SK-N-DZ (cell line): ENCODE measurements around the gene HJV.

Experiments used
- DNase-seq: peaks from one replicate; pipeline ENCODE4 v3.0.0-alpha.2; 2015; ENCODE audit warnings: low spot score

The HJV gene

DNA sequence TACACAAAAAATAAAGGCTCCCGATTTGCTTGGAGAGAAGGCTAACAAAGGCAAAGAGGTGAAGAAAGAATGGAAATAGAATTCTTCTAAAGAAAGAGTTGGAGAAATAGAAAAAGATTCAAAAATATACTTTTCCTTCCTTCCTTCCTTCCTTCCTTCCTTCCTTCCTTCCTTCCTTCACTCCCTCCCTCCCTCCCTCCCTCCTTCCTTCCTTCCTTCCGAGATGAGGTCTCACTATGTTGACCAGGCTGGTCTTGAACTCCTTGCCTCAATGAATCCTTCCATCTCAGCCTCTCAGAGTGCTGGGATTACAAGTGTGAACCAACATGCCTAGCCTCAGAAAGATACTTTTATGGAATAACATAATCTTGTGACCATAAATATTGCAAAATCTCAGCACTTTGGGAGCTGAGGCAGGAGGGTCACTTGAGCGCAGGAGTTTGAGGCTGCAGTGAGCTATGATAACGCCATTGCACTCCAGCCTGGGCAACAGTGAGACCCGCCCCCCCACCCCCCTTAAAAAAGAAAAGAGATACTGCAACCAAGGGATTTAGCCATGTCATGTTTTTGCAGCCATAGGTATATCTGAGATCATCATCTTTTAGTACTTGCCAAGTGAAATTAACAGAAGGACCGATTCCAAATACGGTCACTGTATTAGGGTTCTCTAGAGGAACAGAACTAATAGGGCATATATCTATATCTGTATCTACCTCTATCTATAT, 1.0 kb upstream of the HJV start:
- no peak for DNase-seq

DNA sequence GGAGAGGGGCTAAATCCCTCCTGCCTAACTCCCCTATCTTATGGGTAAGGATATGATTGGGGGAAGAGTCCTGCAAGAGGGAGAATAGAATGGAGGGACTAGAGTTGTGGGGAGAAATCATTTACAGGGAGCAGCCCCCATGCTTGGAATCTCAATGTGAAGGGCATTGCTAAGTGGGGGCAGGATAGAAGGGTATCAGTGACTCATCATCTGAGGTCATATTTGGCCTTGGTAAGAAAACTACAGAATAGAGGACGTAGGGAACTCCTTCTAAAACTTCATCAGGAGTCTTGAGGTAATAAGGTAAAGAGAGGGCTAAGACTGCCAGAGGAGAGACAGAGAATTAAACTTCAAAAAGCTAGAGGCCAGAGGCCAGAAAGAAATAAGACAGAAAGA, 487 bp downstream of the HJV start:
- no peak for DNase-seq

DNA sequence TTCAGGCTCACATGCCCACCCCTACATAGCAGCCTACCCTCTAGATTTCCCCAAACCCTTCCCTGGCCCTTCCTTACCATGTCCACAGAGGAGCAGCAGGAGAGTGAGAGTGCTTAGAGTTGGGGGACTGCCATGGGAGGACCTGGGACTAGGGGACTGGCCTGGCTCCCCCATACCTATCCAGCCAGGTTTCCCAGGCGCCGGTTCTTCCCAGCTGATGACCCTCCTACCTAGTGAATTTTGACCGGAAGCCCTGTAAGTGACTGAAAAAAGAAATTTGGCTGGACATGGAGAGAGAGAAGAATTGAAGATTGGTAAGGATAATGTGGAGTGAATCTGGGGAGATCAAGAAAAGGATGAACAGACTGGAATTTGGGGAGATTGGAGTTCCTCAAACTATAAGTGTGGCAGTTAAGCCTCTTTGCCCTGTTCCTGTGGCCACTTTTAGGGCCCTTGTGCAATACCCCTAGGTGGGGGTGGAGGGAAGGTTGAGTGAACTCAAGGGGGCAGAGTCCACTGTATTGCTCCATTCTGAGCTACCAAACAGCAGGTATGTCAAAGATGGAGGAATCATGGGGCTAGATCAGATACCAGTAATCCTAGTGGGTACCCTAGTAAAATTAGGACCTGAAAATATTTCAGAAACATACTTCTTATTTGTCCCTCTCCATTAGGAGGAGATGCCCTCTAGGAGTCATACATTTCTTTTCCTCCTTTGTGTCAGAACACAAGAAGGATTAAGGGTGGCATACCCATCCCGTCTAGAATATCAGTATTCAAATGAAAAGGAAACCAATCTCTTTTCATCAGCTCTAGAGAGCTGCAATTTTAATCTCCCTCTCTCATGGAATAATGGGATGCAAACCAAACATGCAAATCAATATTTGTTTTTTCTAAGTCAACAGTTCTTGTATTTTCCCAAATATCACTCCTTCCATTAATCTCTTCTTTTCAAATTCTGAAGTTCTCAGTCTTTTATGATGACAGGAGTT, 1.2 kb downstream of the HJV start:
- no peak for DNase-seq

DNA sequence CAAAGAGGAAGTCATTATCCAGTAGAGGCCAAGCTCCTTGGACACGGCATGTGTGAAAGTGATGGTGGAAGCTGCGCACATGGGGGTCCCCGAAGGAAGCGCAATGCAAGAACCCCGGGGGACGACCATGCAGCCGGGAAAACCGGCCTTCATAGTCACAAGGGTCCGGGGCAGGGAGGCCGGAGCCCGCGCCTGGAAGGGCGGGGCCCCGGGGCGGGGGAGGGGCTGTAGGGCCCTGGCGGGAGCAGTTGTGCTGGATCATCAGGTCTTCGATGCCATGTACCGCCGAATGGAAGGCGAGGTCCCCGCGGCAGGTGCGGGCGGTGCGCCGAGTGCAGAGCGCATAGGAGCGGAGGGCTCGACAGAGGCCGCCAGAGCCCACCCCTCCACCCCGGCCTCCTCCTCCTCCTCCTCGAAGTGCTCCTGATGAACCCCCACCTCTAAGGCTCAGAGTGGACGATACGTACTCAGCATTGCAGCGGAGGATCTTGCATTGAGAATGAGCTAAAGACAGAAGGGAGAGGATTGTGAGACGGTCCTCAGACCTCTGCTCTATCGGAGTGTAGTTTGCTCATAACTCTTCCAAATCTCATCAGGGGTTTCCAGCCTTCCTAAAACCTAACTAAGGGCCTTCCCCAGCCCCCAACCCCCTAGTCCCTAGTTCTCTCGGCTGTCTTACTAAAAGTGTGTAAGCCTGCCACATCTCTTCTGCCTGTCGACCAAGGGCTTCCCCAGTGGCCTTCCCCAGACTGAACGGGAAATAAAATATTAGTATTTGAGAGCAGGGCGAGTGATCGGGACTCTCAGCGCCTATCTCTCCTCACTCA, 2.1 kb downstream of the HJV start:
- DNase-seq, result no peak

DNA sequence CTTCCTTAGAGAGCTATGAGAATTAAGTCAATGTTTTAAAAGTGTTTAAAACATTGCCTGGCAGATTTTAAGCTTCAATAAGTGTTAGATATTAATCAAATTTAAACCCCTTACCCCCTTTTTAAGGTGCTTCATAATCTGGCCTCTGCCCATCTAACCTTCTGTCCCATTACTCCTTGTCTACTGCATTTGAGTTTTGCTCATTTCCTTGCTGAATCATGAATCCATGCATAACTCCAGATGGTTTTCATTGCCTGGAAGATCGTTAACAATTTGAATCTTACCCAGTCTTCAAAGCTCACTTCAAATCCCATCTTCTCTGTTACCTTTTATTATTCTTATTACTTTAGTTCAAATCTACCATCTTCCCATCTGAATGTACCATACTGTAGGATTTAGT, 4.6 kb downstream of the HJV start:
- no peak for DNase-seq

DNA sequence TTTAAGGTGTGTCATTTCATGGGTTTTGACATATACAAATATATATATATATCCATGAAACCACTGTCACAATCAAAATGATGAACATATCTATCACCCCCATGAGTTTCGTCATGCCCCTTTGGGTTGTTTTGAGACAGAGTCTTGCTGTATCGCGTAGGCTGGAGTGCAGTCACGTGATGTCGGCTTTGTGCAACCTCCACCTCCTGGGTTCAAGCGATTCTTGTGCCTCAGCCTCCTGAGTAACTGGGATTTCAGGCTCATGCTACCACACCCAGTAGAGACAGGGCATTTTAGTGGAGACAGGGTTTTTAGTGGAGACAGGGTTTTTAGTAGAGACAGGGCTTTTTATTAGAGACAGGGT, 8.0 kb downstream of the HJV start:
- DNase-seq, result no peak

DNA sequence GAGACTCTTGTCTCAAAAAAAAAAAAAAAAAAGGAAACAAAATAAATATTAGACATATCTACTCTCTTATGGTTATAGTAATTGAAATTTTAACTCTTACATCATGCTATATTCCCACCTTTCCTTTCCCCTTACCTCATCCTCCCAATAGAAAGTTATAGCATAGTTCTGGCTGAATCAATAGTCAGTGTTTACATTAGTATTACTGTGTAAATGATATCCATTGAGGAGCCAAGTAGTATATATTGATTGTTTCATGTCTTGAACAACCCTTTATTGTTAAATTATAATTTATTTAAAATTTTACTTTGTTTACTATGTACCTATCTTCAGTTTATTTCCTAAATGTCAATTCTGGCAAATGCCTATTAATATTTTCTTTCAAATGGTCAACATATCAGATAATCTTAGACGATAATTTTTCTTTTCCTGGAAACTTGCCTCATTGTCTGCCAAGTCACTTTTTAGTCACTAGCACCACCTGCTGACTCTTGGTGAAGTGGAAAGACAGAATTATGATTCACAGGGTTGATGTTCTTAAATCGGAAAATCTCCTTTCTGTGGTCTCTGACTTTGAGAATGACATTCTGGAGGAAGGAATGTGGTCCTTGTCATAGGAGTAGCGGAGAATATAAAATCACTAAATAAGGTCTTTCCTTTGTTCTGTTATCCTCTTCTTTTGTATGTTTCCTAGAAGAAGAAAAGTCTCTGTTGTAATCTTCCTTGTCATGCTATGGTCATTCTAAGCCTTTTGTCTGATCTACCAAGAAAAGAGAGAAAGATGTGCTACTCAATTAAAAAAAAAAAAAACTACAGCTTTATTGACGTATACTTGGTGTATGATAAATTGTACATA, 8.6 kb downstream of the HJV start:
- peak; percentile 72 for DNase-seq

DNA sequence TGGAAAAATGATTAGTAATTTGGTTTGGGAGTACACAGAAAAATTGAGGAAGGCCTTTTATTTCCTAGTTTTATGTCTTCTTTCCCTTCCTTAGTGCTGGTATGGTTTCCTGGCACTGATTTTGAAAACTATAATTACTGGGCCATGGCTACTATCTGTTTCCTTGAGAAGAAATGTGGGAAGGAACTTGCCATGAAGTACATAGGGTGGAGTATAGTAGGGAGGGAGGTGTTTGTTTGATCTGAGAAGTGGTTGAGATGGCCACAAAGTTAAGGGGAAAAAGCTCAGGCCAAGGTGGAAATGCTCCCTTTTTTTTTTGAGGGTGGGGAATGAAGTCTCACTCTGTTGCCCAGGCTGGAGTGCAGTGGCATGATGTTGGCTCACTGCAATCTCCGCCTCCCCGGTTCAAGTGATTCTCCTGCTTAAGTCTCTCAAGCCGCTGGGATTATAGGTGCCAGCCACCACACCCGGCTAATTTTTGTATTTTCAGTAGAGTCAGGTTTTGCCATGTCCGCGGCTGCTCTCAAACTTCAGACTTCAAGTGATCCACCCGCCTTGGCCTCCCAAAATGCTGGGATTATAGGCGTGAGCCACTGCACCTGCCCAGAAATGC, 11.3 kb downstream of the HJV start:
- no peak for DNase-seq

DNA sequence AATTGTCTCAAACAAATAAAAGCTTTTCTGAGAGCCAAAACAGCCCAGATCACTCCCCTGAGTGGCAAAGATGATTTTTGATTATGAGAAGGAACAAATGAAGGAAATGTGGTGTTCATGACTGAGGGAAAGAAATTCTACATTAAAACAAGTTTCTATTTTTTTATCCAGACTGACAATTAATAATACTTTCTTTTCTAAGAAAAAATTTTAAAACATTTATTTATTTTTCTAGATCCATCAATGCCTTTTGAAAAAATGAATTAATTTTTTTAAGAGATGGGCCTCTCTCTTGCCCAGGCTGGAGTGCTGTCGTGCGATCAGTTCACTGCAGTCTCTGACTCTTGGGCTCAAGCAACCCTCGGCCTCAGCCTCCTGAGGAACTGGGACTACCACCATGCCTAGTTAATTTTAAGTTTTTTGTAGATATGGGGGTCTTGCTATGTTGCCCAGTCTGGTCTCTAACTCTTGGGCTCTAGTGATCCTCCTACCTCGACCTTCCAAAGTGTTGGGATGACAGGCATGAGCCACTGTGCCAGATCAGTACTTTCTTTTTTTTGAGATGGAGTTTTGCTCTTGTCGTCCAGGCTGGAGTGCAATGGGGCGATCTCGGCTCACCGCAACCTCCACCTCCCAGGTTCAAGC, 13.9 kb downstream of the HJV start:
- no peak for DNase-seq

DNA sequence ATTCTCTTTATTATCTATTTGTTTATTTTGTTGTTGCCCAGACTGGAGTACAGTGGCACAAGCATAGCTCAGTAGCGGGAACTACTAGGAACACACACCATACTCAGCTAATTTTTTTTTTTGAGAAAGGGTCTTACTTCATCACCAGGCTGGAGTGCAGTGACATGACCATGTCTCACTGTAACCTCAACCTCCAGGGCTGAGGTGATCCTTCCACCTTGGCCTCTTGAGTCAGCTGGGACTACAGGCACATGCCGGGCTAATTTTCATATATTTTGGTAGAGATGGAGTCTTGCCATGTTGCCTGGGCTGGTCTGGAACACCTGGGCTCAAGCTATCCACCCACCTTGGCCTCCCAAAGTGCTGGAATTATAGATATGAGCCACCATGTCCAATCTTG, 19.8 kb downstream of the HJV start:
- no peak for DNase-seq

DNA sequence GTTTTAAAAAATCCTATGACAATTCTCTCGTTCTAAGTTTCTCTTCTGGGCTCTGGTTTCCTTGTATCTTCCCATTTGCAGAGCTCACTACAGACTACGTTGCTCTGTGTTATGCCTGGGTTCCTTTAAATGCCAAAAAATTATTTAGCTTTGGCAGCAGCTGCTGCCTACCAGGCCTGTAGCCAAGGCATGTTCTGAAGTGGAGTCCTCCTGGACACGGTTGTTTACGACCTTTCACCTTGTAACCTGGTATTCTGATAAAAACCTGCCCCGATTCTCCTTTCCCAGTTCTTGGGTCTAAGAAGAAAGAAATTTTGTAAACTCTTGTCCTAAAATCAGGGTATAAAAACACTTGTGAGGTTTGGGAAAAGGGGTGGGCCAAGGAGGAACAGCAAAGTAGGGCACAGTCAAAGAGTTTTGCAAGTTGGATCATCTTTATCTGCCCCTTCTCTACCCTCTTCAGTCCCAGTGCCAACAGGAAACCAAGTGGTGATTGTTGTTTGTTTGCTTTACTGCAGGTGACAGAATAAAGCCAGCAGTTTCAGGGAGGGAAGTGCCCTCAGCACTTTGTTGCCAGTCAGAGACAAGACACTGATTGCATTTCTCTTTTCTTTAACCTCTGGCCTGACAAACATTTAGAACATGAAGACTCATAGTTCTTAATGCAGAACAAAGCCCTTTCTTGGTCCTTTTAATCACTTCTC, 22.1 kb downstream of the HJV start:
- DNase-seq, result no peak

DNA sequence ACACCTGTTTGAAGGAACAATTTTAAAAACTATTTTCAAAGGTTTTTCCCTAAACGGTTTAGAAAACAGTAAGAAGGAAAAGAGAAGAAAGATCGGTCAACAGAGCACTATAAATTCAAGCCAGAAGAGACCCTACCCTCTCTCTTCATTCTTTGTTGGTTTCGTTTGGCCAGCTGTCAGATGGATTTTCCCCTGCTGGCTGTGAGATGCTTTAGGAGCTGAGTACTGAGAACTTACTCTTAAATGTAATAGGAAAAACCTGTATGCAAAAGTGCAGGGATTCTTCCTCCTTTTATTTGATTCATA, 23.9 kb downstream of the HJV start:
- DNase-seq, result no peak

DNA sequence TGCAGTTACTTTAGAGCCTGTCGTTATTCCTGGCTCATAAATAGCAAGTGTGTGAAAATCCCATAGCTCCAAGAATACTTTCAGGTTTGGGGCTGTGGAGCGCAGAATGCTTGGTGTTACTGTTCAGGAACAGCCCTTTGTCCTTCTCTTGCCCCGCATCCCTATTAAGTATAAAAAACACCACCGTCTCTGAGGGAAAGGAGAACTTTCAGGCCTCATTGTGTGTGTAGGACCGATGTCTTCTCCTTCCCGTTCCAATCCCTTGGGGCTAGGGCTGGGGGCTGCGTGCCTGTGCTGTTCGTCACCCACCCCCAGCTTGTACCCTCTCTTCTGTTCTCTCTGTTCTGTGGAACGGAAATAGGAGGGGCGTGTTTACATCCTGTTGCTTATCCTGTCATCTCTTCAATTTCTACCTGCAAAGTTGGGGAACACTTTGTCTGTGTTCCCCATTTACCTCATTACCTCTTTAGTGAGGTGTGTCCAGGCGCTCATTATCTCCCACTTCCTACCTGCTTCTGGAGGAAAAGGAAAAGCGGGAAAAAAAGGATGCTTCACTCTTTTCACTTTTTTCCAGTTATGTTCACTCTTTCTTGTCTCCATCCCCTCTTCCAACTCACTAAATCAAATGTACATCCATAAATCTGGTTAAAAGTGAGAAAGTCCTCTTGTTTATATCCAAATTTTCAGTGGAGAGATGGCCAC, 24.4 kb downstream of the HJV start:
- DNase-seq, result no peak

DNA sequence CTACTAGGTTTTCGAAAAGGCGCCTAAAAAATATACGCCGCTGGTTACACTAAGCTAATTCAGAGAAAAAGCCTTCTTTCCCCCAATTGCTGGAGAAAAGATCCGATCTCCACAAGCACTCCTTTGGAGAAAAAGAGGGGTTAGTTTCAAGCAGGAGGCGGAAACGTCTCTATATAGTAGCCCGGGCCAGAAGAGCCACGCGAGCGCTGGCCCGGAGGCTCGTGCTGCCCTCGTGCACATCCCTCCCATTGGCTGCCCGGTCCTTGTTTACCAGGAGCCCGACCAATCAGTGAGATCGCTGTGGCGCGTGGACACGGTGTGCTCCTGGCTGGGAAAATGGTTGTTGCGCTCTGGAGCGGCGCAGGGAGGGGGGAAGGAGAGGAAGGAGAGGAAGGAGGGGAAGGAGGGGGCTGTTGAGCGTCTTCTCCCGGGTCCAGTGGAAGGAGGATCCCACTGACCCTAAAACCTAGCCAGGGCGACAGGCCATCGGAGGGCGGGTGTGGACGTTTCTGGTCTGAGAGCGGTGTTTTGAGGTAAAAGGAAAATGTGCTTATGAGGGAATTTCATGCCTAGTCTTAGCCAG, 25.0 kb downstream of the HJV start, which contains the start of gene TXNIP:
Gene TXNIP, minus strand, starts transcription at position 147 of the 583 bp plus-strand sequence. CDS start 313 bp downstream, outside the sequence.
- peak; percentile 99 for DNase-seq

DNA sequence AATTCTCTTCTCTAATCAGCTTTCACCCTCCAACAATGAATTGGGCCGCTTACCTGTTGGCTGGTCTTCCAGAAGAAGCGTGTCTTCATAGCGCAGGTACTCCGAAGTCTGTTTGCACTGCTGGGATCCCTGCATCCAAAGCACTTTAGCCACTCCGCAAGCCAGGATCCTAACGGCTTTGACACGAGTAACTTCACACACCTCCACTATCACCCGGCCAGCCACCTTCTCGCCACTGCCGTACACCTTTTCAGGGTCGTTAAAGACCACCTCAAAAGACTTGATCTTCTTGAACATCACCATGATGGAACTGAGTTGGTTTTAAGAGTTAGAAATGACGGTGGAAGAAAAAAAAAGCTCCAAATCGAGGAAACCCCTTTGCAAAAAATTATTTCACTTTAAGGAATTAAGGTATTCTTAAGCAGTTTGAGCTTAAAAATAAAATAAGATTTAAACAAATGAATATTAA, 25.5 kb downstream of the HJV start:
- DNase-seq, result no peak

DNA sequence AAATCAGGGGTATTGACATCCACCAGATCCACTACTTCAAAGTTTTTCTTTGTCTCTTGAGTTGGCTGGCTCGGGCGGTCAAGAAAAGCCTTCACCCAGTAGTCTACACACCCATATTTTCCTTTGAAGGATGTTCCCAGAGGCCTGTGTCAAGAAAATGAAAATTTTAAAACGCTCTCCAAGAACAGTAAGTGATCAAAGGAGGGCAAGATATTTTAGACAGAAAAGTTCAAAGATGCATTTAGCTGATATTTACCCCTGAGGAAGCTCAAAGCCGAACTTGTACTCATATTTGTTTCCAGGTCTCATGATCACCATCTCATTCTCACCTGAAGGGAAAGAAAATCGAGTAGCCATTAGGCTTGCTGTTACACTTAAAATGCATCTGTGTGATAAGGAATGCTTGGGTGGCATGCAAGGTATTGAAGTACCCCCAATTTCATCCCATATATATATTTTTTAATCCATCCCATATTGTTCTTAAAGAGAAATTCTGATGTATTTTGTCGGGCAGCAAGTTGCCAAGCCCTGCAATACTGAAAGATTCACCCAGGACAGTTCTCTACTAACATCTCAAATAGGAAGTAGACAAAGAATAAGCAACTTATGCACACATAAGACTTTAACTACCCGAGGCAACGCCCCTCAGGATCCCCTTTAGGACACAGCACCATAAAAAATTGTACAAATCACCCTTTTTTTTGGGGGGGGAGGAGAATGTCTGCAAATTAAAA, 26.2 kb downstream of the HJV start:
- no peak for DNase-seq

DNA sequence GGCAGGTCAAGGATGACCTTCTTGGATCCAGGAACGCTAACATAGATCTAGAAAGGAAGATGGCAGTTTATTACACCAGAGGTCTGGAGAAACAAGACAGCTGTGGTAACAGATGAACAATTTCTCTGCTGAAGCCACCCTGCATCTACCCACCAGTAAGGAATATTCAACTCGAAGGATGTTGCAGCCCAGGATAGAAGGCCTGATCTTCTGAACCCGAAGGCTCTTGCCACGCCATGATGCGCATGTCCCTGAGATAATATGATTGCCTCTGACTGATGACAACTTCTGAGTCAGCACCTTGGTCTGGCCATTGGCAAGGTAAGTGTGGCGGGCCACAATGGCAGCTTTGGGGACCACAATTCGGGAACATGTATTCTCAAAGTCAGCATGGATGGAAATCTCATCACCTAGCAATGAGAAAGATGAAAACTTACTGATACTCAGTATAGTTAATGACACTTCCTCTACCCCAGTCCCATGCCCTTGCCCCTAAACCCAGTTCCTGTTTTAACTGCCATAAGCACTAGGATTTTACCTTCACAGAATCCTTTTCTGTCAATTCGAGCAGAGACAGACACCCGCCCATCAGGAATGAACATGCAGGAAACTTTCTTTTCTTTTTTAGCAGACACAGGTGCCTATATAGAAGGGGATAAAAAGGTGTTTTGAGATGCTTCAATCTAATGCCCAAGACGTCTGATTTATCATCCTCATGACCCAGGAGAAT, 27.0 kb downstream of the HJV start:
- DNase-seq, result no peak
